ENCODE measurements around the gene CCDC178.

GRCh38 chr18:32907311-32907585 lies 533.3 kb downstream of the CCDC178 start:
- TF ChIP-seq YY1 (IDR thresholded peaks at IDR 0.05; ENCODE audit: low read depth), result no peak
- TF ChIP-seq EP300 (IDR thresholded peaks at IDR 0.05; ENCODE audit: borderline replicate concordance), result no peak
- TF ChIP-seq RAD21 (IDR thresholded peaks at IDR 0.05; ENCODE audit: low read depth), result no peak
- TF ChIP-seq CEBPB (IDR thresholded peaks at IDR 0.05), result no peak
